ENCODE measurements around the gene PPM1B. TPM values are rescaled to one million over a fixed set of nuclear protein-coding genes. Genes with fewer than 3 reads are reported as not detected.

The PPM1B gene
- total and polyA plus RNA-seq, 2 of the 13 experiments (the other 11 are each of a cell fraction or from before 2014, with no cell fraction given) = 24.4 to 25.0 TPM

- TF ChIP-seq, protein P1, sequence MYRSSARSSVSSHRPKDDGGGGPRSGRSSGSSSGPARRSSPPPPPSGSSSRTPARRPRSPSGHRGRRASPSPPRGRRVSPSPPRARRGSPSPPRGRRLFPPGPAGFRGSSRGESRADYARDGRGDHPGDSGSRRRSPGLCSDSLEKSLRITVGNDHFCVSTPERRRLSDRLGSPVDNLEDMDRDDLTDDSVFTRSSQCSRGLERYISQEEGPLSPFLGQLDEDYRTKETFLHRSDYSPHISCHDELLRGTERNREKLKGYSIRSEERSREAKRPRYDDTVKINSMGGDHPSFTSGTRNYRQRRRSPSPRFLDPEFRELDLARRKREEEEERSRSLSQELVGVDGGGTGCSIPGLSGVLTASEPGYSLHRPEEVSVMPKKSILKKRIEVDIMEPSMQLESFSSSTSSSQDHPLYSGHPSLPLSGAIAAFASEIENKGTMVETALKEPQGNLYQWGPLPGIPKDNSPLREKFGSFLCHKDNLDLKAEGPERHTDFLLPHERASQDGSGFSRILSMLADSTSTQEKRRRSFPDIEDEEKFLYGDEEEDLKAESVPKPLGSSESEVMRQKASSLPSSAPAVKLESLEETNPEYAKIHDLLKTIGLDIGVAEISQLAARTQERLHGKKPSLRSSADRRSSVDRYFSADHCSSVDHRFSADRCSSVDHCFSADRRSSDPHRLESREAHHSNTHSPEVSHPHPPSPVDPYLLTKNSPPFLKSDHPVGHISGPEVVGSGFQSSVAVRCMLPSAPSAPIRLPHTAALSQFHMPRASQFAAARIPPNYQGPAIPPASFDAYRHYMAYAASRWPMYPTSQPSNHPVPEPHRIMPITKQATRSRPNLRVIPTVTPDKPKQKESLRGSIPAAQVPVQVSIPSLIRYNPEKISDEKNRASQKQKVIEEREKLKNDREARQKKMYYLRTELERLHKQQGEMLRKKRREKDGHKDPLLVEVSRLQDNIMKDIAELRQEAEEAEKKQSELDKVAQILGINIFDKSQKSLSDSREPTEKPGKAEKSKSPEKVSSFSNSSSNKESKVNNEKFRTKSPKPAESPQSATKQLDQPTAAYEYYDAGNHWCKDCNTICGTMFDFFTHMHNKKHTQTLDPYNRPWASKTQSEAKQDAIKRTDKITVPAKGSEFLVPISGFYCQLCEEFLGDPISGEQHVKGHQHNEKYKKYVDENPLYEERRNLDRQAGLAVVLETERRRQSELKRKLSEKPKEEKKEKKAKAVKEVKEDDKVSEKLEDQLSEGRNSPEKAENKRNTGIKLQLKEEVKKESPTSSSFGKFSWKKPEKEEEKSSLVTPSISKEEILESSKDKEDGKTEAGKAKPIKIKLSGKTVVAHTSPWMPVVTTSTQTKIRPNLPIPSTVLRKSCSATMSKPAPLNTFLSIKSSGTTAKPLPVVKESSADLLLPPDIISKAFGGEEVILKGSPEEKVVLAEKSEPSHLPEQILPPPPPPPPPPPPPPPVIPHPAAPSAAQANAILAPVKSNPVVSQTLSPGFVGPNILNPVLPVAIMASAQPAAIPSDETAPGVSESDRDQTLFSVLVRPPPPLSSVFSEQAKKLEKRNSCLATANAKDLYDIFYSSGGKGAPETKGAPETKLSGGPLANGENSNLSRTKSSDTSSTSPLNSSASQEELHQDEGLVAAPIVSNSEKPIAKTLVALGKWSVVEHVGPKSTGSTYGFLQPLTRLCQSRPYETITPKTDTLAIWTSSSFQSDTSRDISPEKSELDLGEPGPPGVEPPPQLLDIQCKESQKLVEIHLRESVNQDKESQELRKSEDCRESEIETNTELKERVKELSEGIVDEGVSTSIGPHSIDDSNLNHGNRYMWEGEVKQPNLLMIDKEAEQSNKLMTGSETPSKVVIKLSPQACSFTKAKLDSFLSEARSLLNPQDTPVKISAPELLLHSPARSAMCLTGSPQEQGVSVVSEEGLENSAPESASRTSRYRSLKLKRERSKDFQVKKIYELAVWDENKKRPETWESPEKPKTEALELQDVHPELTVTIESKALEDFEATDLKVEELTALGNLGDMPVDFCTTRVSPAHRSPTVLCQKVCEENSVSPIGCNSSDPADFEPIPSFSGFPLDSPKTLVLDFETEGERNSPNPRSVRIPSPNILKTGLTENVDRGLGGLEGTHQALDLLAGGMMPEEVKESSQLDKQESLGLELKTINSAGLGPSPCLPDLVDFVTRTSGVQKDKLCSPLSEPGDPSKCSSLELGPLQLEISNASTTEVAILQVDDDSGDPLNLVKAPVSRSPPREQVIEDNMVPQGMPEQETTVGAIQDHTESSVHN (CRISPR knock-in tag; IDR thresholded peaks at IDR 0.05) = no peak
- no peak for TF ChIP-seq ZBTB7A (CRISPR knock-in tag; IDR thresholded peaks at IDR 0.05)
- no peak for TF ChIP-seq ZNF766 (CRISPR knock-in tag; IDR thresholded peaks at IDR 0.05; ENCODE audit: borderline replicate concordance)
- TF ChIP-seq, protein P2, sequence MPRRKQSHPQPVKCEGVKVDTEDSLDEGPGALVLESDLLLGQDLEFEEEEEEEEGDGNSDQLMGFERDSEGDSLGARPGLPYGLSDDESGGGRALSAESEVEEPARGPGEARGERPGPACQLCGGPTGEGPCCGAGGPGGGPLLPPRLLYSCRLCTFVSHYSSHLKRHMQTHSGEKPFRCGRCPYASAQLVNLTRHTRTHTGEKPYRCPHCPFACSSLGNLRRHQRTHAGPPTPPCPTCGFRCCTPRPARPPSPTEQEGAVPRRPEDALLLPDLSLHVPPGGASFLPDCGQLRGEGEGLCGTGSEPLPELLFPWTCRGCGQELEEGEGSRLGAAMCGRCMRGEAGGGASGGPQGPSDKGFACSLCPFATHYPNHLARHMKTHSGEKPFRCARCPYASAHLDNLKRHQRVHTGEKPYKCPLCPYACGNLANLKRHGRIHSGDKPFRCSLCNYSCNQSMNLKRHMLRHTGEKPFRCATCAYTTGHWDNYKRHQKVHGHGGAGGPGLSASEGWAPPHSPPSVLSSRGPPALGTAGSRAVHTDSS (CRISPR knock-in tag; conservative IDR thresholded peaks at IDR 0.05) = no peak
- TF ChIP-seq ZNF772 (CRISPR knock-in tag; IDR thresholded peaks at IDR 0.05) = no peak
These were observed 81.7 kb downstream of the PPM1B start (continued) for GRCh38 chr2:44250376-44250775.
